HepG2 (cell line): Measurements from ENCODE around the gene ASIC3. TPM values are rescaled to one million over a fixed set of nuclear protein-coding genes. Genes with fewer than 3 reads are reported as not detected.

Experiments used
- GATA4 ChIP-seq: sonication (generic); IDR thresholded peaks from 2 replicates; pipeline ENCODE4 v1.6.1; 2016; ENCODE audit warnings: antibody characterized with exemption, low read depth, borderline replicate concordance
- MYC ChIP-seq: sonication (generic); formaldehyde crosslinking; IDR thresholded peaks from 2 replicates; pipeline ENCODE4 v1.9.0; 2021; ENCODE audit warnings: missing genetic modification reagents, borderline replicate concordance
- NBN ChIP-seq: fragments of 450-650 bp; conservative IDR thresholded peaks from 2 replicates; pipeline ENCODE4 v1.6.1; 2017
- NR2C2 ChIP-seq: sonication (generic); formaldehyde crosslinking; IDR thresholded peaks from 2 replicates; pipeline ENCODE4 v1.4.0; 2020; ENCODE audit warnings: missing genetic modification reagents, mild to moderate bottlenecking, moderate library complexity, borderline replicate concordance
- SMAD9 ChIP-seq: sonication (generic); formaldehyde crosslinking; IDR thresholded peaks from 2 replicates; pipeline ENCODE4 v1.5.1; 2020; ENCODE audit warnings: mild to moderate bottlenecking, missing genetic modification reagents
- ZC3H13 ChIP-seq: sonication (generic); formaldehyde crosslinking; IDR thresholded peaks from 2 replicates; pipeline ENCODE4 v1.8.1; 2023; ENCODE audit warnings: mild to moderate bottlenecking, missing genetic modification reagents, moderate library complexity
- ZNF10 ChIP-seq: sonication (generic); formaldehyde crosslinking; IDR thresholded peaks from 2 replicates; pipeline ENCODE4 v1.4.0; 2020; ENCODE audit warnings: mild to moderate bottlenecking, low read depth, missing genetic modification reagents, borderline replicate concordance
- ZNF256 ChIP-seq: sonication (generic); formaldehyde crosslinking; conservative IDR thresholded peaks from 2 replicates; pipeline ENCODE4 v1.4.0; 2020; ENCODE audit warnings: missing genetic modification reagents
- ZNF274 ChIP-seq: sonication (generic); formaldehyde crosslinking; IDR thresholded peaks from 2 replicates; pipeline ENCODE4 v1.5.1; 2020; ENCODE audit warnings: mild to moderate bottlenecking, missing genetic modification reagents
- ZNF441 ChIP-seq: sonication (generic); formaldehyde crosslinking; IDR thresholded peaks from 2 replicates; pipeline ENCODE4 v1.7.0; 2021; ENCODE audit warnings: missing genetic modification reagents, borderline replicate concordance
- ZNF501 ChIP-seq: sonication (generic); formaldehyde crosslinking; IDR thresholded peaks from 2 replicates; pipeline ENCODE4 v1.5.1; 2020; ENCODE audit warnings: mild to moderate bottlenecking, moderate library complexity, missing genetic modification reagents
- ZNF598 ChIP-seq: sonication (generic); formaldehyde crosslinking; IDR thresholded peaks from 2 replicates; pipeline ENCODE4 v1.5.1; 2020; ENCODE audit warnings: mild to moderate bottlenecking, missing genetic modification reagents, borderline replicate concordance
- ZNF850 ChIP-seq: sonication (generic); formaldehyde crosslinking; conservative IDR thresholded peaks from 2 replicates; pipeline ENCODE4 v1.9.0; 2021; ENCODE audit warnings: mild to moderate bottlenecking, missing genetic modification reagents
- polyA plus RNA-seq, 8 experiments: library from polyadenylated mRNA; depleted of rRNA in 3 of 8; stranded (reverse) in 7 of 8; unstranded in 1 of 8; fragments of >200 nt; fragmentation: Illumina TruSeq in 4 of 8; extraction: Trizol in 4 of 8; gene quantifications; 2 replicates each; pipeline versions ENCODE4 v1.2.1 to v1.2.3, GENCODE V29; 2011 to 2016; ENCODE audit warnings: low read depth in 4 of 8, missing spikeins in 1 of 8, mixed read lengths in 1 of 8; ENCODE audit not compliant: insufficient read depth in 1 of 8
- total RNA-seq, 5 experiments: library from RNA; depleted of rRNA; stranded (reverse); fragments of >200 nt; fragmentation: Illumina TruSeq; extraction: Trizol; gene quantifications; 2 replicates each; pipeline ENCODE4 v1.2.3, GENCODE V29; 2016; ENCODE audit warnings: low read depth in 1 of 5
- TF ChIP-seq, protein P1 (sequence below): sonication (generic); formaldehyde crosslinking; IDR thresholded peaks from 2 replicates; pipeline ENCODE4 v1.5.0; 2020; ENCODE audit warnings: missing genetic modification reagents, mild to moderate bottlenecking, borderline replicate concordance
- TF ChIP-seq, protein P2 (sequence below): IDR thresholded peaks from 2 replicates; pipeline ENCODE4 v1.6.1; 2016; ENCODE audit warnings: low read depth, missing genetic modification reagents, missing compliant biosample characterization
- TF ChIP-seq, protein P3 (sequence below): sonication (generic); formaldehyde crosslinking; IDR thresholded peaks from 2 replicates; pipeline ENCODE4 v1.8.0; 2023; ENCODE audit warnings: mild to moderate bottlenecking, missing genetic modification reagents
- TF ChIP-seq, protein P4 (sequence below): sonication (generic); formaldehyde crosslinking; IDR thresholded peaks from 2 replicates; pipeline ENCODE4 v1.4.0; 2020; ENCODE audit warnings: missing genetic modification reagents

The ASIC3 gene
- total and polyA plus RNA-seq, 2 of the 13 experiments (the other 11 are each of a cell fraction or from before 2014, with no cell fraction given) = 0.51 TPM; not detected in 1

DNA sequence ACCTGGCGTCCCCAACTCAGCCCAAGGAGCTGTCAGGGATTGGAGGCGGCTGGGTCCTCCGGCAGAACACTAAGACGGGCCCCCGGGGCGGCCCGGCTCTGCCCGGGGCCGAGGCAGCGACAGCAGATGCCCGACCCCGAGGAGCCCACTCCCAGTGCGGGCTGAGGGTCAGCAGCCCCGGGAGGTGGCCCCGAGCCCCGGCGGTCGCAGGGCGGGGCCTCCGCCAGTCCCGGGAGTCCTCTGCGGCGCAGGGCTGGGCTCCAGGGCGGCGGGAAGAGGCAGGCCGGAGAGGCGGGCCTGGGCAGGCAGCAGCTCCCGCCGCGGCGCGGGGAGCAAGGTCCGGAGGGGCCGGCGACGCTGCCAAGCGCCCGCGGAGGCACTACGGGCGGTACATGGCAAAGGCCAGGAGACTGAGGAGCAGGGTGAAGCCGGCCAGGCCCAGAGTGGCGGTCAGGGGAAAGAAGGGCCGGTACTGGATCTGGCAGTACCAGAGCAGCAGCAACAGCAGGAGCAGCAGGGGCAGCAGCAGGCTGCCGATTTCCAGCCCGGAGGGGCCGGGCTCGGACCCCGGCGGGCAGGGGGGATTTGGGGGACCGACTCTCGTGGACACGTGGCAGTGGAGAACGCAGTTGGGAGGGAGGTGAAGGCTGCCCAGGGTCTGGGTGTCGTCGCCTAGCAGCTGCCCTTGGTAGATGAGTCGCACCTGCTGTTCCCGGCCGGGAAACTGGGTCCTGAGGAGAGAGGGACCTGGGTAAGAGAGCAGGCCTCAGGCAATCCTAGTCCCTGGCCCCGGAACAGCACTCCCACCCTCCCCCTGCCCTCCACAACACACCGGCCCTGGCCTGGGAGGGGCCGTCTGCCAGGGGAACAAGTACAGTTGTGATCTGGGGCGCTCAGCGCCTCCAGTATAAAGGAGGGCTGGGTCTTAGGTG lies 33.1 kb downstream of the ASIC3 start (continued):
- TF ChIP-seq ZNF274 (CRISPR knock-in tag) (no peak), MYC (CRISPR knock-in tag) (0 out of 2 replicates have a peak, but pooled peaks have one; percentile 8), GATA4 (no peak), ZNF850 (CRISPR knock-in tag) (no peak), ZNF598 (CRISPR knock-in tag) (no peak), ZNF10 (CRISPR knock-in tag) (no peak), NR2C2 (peak; percentile 1; the same call in 1 of the 2 replicates), ZNF501 (0 out of 2 replicates have a peak, but pooled peaks have one; percentile 1), ZNF256 (CRISPR knock-in tag) (no peak), SMAD9 (CRISPR knock-in tag) (no peak), NBN (no peak), ZNF441 (CRISPR knock-in tag) (no peak; the same call in 1 of the 2 replicates), ZC3H13 (CRISPR knock-in tag) (peak; percentile 1; the same call in 1 of the 2 replicates)
- TF ChIP-seq, protein P1, sequence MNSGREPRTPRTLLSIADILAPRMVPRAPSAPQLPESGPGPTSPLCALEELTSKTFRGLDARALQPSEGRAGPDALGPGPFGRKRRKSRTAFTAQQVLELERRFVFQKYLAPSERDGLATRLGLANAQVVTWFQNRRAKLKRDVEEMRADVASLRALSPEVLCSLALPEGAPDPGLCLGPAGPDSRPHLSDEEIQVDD (CRISPR knock-in tag) = 0 out of 2 replicates have a peak, but pooled peaks have one; percentile 50
- TF ChIP-seq, protein P2, sequence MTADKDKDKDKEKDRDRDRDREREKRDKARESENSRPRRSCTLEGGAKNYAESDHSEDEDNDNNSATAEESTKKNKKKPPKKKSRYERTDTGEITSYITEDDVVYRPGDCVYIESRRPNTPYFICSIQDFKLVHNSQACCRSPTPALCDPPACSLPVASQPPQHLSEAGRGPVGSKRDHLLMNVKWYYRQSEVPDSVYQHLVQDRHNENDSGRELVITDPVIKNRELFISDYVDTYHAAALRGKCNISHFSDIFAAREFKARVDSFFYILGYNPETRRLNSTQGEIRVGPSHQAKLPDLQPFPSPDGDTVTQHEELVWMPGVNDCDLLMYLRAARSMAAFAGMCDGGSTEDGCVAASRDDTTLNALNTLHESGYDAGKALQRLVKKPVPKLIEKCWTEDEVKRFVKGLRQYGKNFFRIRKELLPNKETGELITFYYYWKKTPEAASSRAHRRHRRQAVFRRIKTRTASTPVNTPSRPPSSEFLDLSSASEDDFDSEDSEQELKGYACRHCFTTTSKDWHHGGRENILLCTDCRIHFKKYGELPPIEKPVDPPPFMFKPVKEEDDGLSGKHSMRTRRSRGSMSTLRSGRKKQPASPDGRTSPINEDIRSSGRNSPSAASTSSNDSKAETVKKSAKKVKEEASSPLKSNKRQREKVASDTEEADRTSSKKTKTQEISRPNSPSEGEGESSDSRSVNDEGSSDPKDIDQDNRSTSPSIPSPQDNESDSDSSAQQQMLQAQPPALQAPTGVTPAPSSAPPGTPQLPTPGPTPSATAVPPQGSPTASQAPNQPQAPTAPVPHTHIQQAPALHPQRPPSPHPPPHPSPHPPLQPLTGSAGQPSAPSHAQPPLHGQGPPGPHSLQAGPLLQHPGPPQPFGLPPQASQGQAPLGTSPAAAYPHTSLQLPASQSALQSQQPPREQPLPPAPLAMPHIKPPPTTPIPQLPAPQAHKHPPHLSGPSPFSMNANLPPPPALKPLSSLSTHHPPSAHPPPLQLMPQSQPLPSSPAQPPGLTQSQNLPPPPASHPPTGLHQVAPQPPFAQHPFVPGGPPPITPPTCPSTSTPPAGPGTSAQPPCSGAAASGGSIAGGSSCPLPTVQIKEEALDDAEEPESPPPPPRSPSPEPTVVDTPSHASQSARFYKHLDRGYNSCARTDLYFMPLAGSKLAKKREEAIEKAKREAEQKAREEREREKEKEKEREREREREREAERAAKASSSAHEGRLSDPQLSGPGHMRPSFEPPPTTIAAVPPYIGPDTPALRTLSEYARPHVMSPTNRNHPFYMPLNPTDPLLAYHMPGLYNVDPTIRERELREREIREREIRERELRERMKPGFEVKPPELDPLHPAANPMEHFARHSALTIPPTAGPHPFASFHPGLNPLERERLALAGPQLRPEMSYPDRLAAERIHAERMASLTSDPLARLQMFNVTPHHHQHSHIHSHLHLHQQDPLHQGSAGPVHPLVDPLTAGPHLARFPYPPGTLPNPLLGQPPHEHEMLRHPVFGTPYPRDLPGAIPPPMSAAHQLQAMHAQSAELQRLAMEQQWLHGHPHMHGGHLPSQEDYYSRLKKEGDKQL (CRISPR knock-in tag) = no peak
- TF ChIP-seq, protein P3, sequence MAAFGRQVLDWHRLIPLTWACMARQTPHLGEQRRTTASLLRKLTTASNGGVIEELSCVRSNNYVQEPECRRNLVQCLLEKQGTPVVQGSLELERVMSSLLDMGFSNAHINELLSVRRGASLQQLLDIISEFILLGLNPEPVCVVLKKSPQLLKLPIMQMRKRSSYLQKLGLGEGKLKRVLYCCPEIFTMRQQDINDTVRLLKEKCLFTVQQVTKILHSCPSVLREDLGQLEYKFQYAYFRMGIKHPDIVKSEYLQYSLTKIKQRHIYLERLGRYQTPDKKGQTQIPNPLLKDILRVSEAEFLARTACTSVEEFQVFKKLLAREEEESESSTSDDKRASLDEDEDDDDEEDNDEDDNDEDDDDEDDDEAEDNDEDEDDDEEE (CRISPR knock-in tag) = 0 out of 2 replicates have a peak, but pooled peaks have one; percentile 49
- TF ChIP-seq, protein P4, sequence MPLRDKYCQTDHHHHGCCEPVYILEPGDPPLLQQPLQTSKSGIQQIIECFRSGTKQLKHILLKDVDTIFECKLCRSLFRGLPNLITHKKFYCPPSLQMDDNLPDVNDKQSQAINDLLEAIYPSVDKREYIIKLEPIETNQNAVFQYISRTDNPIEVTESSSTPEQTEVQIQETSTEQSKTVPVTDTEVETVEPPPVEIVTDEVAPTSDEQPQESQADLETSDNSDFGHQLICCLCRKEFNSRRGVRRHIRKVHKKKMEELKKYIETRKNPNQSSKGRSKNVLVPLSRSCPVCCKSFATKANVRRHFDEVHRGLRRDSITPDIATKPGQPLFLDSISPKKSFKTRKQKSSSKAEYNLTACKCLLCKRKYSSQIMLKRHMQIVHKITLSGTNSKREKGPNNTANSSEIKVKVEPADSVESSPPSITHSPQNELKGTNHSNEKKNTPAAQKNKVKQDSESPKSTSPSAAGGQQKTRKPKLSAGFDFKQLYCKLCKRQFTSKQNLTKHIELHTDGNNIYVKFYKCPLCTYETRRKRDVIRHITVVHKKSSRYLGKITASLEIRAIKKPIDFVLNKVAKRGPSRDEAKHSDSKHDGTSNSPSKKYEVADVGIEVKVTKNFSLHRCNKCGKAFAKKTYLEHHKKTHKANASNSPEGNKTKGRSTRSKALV (CRISPR knock-in tag) = no peak
